Activated CD4-positive, alpha-beta T cell treated with anti-CD3 and anti-CD28 coated beads, Interleukin-2, Interleukin-6, amounts not matched to agents 100 ng/mL and 50 ng/mL, durations not matched to agents 16 hours and 8 hours (primary cell): ENCODE measurements around the gene IFT74.
"Not testable (repeated sequence)": the region's sequence is repeated elsewhere in the genome, so short reads cannot be mapped to it uniquely, and the experiment has no call there.

Experiments used
- DNase-seq: peaks from one replicate; pipeline ENCODE4 v3.0.0-alpha.2; 2020

The IFT74 gene

DNA sequence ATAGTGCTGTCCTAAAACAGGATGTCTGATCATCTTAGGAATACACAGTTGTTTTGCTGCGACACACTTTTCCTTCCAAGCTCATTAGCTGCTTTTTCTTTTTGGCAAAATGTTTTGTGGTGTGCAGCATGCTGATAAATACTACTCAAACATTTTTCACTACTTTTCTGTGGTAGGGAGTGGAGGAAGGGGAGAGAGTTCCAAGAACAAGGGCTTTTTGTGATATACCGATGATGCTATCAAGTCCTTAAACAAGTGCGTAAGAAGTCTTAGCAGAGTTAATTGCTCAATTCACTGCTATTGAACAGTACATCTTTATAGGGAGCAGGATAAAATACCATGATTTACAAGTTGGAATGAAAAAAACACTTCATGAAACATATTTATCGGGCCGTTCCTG, 129.2 kb downstream of the IFT74 start:
- no peak for DNase-seq

DNA sequence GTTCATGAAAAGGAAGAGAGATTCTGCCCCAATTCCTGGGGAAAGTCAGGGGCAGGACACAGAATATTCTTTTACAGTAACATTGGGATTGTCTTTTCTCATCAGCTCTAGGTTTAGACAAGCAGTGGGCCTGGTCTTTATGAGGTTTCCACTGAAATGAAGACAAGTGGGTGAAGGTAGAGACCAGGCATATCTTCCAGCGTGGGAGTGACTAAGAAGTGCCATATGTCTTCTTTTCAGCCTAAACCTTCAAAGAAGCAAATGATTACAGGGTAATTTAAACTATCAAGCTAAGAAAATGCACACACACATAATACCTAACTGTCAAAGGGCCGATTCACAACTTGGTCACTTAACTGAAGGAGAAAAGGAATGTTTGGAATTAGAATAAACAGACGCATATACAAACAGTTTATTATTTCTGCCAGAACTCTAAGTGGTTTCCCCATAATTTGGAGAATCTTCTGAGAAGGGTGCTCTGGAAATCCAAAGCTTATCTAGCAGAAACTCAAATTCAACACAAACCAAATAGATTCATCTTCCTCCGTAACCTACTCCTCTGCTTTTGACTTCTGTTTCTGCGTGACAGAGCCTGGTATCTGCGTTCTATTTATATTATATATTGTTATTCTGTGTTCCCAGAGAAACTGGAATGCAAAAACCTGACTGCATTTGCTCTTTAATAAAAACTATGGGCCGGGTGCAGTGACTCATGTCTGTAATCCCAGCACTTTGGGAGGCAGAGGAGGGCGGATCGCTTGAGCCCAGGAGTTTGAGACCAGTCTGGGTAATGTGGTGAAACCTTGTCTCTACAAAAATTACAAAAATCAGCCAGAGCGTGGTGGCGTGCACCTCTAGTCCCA, 130.8 kb downstream of the IFT74 start:
- no peak for DNase-seq

DNA sequence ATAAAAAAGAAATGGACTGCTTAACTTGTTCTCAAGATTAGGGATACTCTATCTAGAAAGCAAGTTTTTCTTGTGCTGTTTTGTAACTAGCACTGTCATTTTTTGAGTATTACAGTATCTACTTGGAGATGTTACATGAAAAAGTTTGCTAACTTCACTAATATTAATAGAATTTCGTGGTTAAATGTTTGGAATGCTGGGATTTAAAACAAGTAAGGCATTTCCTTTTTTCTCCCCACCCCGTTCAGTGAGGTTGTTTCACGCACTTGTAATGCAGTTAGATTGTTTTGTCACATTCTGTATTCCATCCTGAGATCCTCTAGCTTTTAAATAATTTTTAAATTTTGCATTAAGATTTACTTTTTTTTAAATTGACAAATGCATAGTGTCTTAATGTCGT, 132.8 kb downstream of the IFT74 start:
- DNase-seq = no peak

DNA sequence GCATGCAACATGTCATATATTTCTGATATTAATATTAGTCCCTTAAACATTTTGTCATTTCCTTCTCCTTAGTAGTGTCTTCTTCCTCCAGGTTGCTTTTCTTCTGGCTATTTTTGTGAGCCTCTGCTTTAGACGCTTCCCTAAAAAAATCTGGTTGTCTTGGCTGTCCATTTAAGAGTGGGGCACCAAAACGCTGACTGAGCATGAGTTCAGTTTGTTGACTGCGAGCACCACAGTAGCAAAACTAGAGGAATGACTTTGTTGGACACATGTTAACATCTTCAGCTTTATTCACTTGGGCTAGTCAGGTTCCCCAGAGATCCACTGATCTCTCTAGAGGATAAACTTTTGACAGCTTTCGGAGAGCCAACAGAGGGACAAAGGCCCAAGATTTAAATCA, 133.5 kb downstream of the IFT74 start:
- no peak for DNase-seq

DNA sequence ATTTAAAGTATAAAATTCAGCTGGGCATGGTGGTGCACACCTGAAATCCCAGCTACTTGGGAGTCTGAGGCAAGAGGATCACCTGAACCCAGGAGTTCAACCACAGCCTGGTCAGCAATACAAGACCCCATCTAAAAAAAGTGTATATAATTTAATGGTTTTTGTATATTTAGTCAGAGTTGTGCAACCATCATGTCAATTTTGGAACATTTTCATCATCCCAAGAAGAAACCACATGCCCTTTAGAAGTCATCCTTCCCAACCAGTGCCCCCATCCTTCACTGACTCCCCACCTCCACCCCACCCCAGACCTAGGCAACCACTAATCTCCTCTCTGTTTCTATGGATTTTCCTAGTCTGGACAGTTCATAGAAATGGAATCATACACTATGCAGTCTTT, 134.0 kb downstream of the IFT74 start:
- no peak for DNase-seq

DNA sequence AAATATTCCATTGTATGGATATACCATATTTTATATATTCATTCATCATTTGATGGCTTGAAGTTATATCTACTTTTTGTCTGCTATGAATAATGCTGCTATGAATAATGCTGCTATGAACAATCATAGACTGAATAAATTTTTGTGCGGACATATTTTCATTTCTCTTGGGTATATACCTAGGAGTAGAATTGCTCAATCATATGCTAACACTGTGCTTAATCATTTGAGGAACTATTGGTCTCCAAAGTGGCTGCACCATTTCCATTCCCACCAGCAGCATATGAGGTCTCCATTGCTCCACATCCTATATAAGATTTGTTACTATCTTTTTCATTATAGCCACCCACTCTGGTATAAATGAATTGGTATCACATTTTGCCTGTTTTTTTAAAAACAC, 134.5 kb downstream of the IFT74 start:
- DNase-seq = no peak

DNA sequence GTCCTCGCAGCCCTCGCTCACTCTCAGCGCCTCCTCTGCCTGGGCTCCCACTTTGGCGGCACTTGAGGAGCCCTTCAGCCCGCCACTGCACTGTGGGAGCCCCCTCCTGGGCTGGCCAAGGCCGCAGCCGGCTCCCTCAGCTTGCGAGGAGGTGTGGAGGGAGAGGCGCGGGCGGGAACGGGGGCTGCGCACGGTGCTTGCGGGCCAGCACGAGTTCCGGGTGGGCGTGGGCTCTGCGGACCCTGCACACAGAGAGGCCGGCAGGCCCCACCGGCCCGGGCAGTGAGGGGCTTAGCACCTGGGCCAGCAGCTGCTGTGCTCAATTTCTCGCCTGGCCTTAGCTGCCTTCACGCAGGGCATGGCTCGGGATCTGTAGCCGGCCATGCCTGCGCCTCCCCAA, 136.3 kb downstream of the IFT74 start:
- not testable (repeated sequence) for DNase-seq

DNA sequence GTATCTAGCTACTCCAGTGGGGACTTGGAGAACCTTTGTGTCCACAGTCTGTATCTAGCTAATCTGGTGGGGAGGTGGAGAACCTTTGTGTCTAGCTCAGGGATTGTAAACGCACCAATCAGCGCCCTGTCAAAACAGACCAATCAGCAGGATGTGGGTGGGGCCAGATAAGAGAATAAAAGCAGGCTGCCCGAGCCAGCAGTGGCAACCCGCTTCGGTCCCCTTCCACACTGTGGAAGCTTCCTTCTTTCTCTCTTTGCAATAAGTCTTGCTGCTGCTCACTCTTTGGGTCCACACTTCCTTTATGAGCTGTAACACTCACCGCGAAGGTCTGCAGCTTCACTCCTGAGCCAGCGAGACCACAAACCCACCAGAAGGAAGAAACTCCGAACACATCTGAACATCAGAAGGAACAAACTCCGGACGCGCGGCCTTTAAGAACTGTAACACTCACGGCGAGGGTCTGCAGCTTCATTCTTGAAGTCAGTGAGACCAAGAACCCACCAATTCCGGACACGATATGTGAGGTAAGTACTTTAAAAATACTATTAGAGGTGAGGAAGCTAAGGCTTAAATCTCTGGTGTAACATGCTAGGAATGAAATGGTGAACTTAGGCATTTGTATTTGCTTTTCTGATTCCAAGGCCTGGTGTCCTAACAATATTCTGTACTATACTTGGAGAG, 137.3 kb downstream of the IFT74 start:
- DNase-seq = not testable (repeated sequence)

DNA sequence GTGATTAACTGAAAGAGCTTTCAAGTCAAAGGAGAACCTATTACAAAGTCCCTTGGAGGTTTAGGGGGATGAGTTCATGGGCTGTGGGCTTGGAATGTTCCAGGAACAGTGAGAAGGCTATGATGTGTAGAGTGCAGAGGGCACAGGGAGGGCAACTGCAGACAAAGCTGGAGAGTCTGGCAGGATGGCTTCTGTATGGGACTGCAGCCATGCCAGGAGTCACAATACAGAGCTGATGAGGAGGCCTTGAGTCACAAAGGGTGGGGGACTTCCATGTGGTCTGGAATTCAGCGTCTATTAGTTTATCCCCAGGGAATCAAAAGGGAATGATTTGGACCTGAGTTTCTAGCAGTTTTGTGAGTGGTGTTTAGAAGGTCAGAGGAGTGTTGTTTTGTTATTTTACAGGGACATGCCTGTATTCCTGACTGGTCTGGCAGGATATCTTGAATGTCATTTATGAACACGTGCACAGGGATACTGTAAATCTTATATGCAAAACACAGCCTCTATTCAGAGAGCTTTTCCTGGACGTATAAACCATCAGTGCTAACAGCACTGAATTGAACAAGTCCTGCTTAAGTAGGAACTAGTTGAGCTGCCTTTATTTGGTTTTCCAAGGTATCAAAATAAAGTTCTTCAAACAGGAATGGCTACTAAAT, 138.6 kb downstream of the IFT74 start:
- DNase-seq = no peak

DNA sequence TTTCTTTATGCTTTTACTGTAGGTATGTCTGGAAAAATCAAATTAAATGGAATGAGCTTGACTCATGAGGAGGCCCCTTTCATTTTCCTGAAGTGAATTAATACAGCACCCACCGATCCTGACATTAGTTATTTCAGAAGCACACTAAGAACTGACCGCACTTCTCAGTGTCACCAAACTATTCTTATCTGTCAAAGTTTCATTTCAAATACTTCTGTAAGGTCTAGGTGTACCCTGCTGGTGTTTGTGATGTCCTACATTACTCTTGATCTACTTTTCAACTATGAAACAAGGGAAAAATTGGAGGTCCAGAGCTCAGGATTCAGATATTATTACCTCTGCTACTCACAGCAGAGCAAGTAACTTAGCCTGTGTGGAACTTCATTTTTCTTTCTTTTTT, 151.0 kb downstream of the IFT74 start:
- no peak for DNase-seq

DNA sequence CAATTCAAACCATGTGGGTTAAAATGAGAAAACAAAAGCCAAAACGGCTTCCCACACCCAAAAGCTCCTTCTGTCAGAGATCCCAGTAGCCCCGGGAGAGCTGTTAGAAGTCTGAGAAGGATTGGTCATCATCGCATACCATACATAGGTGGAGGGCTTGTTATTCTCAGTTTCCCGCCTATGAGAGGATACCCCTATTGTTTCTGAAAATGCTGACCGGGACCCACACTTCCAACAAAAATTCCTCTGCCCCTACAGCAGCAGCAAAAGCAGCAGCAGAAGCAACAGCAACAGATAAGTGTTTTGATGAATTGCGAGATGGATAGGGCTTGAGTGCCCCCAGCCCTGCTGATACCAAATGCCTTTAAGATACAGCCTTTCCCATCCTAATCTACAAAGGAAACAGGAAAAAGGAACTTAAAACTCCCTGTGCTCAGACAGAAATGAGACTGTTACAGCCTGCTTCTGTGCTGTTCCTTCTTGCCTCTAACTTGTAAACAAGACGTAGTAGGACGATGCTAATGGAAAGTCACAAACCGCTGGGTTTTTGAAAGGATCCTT, 152.8 kb downstream of the IFT74 start, which contains the start of gene TEK:
Gene TEK, plus strand, starts transcription at position 245 of the 561 bp plus-strand sequence. CDS start 366 bp downstream, outside the sequence.
- DNase-seq = no peak

DNA sequence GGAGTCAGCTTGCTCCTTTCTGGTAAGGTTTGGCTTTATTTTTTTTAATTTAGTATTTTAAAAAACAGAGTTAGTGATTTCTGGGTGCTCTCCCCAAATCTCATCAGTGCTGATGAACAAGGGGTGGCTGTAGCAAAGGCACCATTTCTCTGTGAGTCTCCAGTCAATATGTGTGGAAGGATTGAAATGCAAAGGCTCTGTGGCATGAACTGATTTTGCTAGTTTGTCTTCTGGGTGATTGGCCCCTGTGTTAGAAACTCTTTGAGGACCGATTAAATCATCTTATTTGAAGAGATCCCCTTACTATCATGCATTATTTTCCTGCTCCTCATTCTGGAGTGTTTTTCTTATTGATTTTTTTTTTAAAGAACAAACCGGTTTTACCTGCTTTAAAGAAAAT, 153.4 kb downstream of the IFT74 start:
- DNase-seq = no peak

DNA sequence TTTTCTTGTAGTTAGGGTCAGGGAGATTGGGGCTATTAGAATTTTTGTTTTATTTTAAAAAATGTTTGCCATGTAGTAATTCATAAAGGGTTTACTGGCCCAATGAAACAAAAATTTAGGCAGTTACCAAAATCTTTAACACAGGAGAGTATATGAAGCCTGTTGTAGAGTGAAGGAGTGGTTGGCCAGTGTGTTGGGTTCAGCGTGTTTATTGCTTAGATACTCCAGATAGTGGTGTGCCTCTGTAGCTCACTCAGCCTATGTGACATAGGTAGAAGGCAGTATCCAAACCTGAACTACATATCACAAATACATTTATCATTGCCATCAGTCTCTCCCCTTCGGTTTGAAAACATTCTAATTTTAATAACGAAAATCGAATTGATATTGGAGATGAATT, 154.0 kb downstream of the IFT74 start:
- no peak for DNase-seq

DNA sequence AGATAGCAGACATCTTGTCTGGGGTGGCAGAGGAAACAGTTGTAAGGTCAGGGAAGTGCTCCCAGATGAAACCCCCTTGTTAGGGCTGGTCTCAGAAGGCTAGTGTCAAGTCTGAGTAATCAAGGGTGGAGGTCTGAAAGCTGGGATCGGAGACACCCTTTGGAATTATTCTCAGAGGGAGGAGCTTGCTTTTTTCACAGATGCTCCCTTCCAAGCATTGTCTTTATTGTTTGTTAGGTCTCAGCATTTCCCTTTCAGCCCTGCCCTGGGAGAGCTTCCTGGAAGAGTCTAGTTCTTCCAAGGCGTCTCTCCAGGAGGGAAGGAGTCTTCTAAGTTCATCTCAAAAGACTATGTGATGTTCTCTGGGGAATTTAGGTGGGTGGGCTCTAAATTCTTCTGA, 156.0 kb downstream of the IFT74 start:
- no peak for DNase-seq
